DMS53 treated with DMSO at 0.1 percent for 48 hours (cell line): ENCODE measurements around the gene ANKMY2.
"Not testable (repeated sequence)": the region's sequence is repeated elsewhere in the genome, so short reads cannot be mapped to it uniquely, and the experiment has no call there.

Experiments
- DNase-seq: peaks from one replicate; lab custom pipeline; 2025; ENCODE audit not compliant: unreplicated experiment; lab: John Stamatoyannopoulos, UW

ANKMY2 gene

GRCh38 chr7:16627236-16627635, 18.3 kb downstream of the ANKMY2 start:
- no peak for DNase-seq

- DNase-seq = no peak
Observed at GRCh38 chr7:16626388-16626787, 19.2 kb downstream of the ANKMY2 start.

- DNase-seq = no peak
Observed at GRCh38 chr7:16619979-16620408, 25.6 kb downstream of the ANKMY2 start.

GRCh38 chr7:16616542-16616941, 29.0 kb downstream of the ANKMY2 start:
- DNase-seq = no peak

- no peak for DNase-seq
Observed at GRCh38 chr7:16616122-16616521, 29.4 kb downstream of the ANKMY2 start.

GRCh38 chr7:16615228-16615627, 30.3 kb downstream of the ANKMY2 start:
- DNase-seq = no peak

- DNase-seq = no peak
Observed at GRCh38 chr7:16611711-16612110, 33.8 kb downstream of the ANKMY2 start.

GRCh38 chr7:16609842-16610450, 35.6 kb downstream of the ANKMY2 start:
- DNase-seq = no peak

- DNase-seq = no peak
Observed at GRCh38 chr7:16606704-16607103, 38.9 kb downstream of the ANKMY2 start.

GRCh38 chr7:16604054-16604453, 41.5 kb downstream of the ANKMY2 start:
- no peak for DNase-seq

GRCh38 chr7:16603633-16604032, 41.9 kb downstream of the ANKMY2 start:
- no peak for DNase-seq

GRCh38 chr7:16599860-16600259, 45.7 kb downstream of the ANKMY2 start:
- DNase-seq = peak; percentile 79

- no peak for DNase-seq
Observed at GRCh38 chr7:16598015-16598414, 47.5 kb downstream of the ANKMY2 start.

- not testable (repeated sequence) for DNase-seq
Observed at GRCh38 chr7:16595596-16595995, 50.0 kb downstream of the ANKMY2 start.

- no peak for DNase-seq
Observed at GRCh38 chr7:16594676-16595075, 50.9 kb downstream of the ANKMY2 start.

- no peak for DNase-seq
Observed at GRCh38 chr7:16594061-16594460, 51.5 kb downstream of the ANKMY2 start.

- DNase-seq = no peak
Observed at GRCh38 chr7:16592395-16592794, 53.2 kb downstream of the ANKMY2 start.

GRCh38 chr7:16590424-16590823, 55.1 kb downstream of the ANKMY2 start:
- DNase-seq = no peak

- DNase-seq = no peak
Observed at GRCh38 chr7:16589881-16590280, 55.7 kb downstream of the ANKMY2 start.

GRCh38 chr7:16587790-16588189, 57.8 kb downstream of the ANKMY2 start:
- no peak for DNase-seq

GRCh38 chr7:16587129-16587528, 58.4 kb downstream of the ANKMY2 start:
- no peak for DNase-seq

- no peak for DNase-seq
Observed at GRCh38 chr7:16586081-16586874, 59.3 kb downstream of the ANKMY2 start.

- DNase-seq = no peak
Observed at GRCh38 chr7:16585540-16585939, 60.0 kb downstream of the ANKMY2 start.
